H4 (cell line): ENCODE data around the gene TNFAIP8L1. TPM values are rescaled to one million over a fixed set of nuclear protein-coding genes. Genes with fewer than 3 reads are reported as not detected.

ENCODE experiments used
- DNase-seq: peaks from one replicate; pipeline ENCODE4 v3.0.0-alpha.2; 2015; ENCODE audit warnings: low spot score
- total RNA-seq: library from RNA; depleted of rRNA; stranded (reverse); fragments of >200 nt; shearing (Covaris generic); gene quantifications from 2 replicates; pipeline ENCODE4 v1.2.3, GENCODE V29; 2014

TNFAIP8L1 gene
- total RNA-seq, 1 experiment from 2014 or later, result 2.7 TPM

GRCh38 chr19:4647676-4648644 lies 8.6 kb downstream of the TNFAIP8L1 start:
- DNase-seq, result no peak

DNA sequence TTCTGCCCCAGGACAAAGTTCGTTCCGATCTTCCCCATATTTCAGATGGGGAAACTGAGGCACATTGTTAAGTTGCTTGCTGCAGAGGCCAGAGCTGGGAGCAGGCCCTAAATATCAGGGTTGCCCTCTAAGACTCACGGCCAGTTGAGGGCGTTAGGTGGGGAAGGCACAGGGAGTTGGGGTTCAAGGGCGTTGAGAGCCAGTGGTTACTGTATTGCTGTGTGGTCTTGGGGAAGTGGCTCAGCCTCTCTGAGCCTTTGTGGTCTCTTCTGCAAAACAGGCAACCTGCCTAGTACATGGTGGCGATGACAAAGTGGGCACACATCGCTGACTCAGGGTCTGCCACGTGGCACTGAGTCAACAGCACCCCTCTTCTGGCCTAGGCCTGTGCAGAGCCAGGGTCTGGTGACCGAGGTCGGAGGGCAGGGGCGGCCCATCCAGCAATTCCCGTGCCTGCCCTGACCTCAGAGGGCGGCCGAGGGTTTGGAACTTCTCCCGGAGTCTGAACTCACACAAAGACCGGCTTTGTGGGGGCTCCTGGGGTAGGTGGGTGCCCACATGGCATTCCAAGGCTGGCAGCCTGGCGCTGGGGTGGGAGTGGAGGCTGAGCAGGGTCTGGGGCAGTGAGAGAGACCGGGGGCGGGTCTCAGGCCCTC lies 10.2 kb downstream of the TNFAIP8L1 start:
- DNase-seq, result no peak

DNA sequence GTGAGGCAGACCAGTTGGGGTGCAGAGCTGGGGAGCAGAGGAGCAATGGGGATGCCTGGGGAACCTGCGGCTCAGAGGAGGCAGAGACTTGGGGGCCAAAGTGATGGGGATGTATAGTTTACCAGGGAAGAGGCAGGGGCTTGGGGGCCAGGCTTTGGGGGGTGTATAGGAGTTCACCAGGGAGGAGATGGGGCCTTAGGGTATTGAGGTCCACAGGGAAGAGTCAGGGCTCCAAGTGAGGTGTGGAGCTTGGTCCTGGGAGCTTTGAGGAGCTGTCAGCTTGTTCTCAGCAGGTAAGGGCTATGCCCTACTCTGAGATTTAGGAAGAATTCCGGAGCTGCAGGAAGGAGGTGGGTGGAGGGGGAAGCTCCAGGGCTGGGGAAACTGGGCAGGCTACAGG lies 10.8 kb downstream of the TNFAIP8L1 start:
- no peak for DNase-seq

DNA sequence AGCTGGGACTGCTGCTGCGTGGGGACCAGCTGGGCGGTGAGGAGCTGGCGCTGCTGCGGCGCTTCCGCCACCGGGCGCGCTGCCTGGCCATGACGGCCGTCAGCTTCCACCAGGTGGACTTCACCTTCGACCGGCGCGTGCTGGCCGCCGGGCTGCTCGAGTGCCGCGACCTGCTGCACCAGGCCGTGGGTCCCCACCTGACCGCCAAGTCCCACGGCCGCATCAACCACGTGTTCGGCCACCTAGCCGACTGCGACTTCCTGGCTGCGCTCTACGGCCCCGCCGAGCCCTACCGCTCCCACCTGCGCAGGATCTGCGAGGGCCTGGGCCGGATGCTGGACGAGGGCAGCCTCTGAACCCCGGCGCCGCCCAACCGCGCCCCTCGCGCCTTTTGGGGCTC lies 12.8 kb downstream of the TNFAIP8L1 start:
- no peak for DNase-seq

- no peak for DNase-seq
Measured at GRCh38 chr19:4653793-4654436, 14.6 kb downstream of the TNFAIP8L1 start.

- no peak for DNase-seq
Measured at GRCh38 chr19:4654437-4655361, 15.4 kb downstream of the TNFAIP8L1 start.

- DNase-seq, result no peak
Measured at GRCh38 chr19:4656102-4656501, 16.8 kb downstream of the TNFAIP8L1 start.

DNA sequence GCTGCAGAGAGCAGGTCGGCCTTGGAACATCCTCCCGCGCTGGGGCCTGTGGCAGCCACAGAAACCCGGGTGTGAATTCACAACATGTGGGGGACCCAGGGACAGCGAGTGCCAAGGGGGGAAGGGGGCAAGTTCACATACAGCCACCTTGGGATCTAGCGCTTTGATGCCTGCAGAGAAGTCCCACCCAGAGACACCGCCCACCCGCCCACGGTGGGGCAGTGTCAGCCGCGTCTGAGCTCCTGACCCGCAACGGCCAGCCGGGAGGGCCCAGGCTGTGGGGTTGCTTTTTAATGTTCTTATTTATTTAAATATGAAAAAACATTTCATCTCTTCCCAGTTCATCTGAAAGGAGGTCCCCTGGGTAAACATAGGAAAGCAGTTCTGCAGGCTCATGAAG lies 17.9 kb downstream of the TNFAIP8L1 start:
- DNase-seq, result no peak

DNA sequence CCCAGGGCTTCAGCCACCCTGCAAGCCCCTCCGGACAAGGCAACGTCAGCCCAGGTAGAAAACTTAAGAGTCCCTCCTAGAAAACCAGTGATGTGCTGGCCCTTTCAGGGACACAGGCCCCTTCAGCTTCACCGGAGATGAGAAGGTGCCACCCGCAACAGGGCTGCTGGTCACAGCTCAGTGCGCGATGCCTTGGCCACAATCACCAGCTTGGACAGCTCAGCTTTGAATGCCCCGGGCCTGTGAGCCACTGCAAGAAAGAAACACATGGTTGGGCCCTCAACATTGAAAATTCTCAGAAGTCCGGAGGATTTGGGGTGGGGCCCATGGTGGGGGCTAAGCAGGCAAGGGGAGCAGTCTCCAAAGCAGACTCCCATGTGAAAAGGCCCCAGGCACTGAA lies 18.5 kb downstream of the TNFAIP8L1 start:
- DNase-seq, result no peak

GRCh38 chr19:4660181-4660791 lies 21.0 kb downstream of the TNFAIP8L1 start:
- DNase-seq, result peak; percentile 33

DNA sequence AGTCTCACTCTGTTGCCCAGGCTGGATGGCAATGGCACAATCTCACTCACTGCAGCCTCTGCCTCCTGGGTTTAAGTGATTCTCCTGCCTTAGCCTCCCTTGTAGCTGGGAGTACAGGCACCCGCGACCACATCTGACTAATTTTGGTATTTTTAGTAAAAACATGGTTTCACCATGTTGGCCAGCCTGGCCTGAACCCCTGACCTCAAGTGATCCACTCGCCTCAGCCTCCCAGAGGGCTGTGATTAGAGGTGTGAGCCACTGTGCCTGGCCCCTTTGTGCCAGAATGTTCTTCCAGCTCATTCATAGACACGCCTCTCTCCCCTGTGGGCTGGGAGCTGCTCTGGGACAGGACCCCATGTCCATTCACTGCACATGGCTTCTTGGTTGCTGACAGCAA lies 21.7 kb downstream of the TNFAIP8L1 start:
- DNase-seq, result no peak

GRCh38 chr19:4662020-4662695 lies 22.8 kb downstream of the TNFAIP8L1 start:
- no peak for DNase-seq

DNA sequence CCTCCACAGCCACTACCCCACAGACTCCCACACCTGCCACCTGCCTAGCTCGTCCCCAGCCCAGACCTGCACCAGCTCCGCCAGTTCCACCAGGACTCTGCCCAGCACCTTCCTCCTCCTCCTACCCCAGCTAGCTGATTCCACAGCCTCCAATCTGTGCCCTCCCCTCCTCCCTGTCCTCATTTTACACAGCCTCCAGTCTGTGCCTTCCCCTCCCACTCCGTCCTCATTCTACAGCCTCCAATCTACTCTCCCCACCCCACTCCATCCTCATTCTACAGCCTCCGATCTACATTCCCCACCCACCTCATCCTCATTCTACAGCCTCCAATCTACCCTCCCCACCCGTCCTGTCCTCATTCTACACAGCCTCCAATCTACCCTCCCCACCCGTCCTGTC lies 23.5 kb downstream of the TNFAIP8L1 start:
- no peak for DNase-seq

GRCh38 chr19:4664642-4665041 lies 25.3 kb downstream of the TNFAIP8L1 start:
- DNase-seq, result no peak

GRCh38 chr19:4669723-4670480 lies 30.6 kb downstream of the TNFAIP8L1 start, which contains the start of gene MYDGF:
Gene MYDGF, minus strand, starts transcription at chr19:4670342. Its CDS starts 8 bp downstream, at chr19:4670334.
- DNase-seq, result peak; percentile 82

DNA sequence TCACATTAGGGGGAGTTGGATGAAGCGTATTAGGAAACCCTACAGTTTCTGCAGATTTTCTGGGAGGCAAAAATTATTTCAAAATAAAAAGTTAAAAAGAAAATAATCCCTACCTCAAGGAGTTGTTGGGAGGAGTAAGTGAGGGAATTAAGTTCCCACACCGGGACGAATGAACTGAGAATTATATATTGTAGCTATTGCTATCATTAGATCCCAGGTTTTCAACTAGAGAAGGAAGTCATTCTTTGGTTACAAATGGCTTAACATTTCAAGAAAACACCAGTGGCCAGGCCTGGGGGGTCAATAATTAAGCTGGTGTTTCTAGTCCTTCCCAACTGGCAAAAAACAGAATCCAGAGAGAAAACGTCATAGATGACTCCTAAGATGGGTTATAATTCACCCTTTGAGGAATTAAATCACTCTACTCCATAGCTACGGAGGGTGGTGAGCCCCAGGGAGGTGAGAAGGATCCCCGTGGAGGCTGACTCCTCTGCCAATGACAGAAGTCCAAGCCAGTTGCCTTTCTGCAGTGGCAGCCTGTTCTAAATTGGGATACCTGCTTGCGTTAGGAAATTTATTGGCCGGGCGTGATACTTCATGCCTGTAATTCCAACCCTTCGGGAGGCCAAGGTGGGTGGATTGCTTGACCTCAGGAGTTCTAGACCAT lies 32.0 kb downstream of the TNFAIP8L1 start:
- no peak for DNase-seq

- no peak for DNase-seq
Measured at GRCh38 chr19:4673216-4673615, 33.9 kb downstream of the TNFAIP8L1 start.

DNA sequence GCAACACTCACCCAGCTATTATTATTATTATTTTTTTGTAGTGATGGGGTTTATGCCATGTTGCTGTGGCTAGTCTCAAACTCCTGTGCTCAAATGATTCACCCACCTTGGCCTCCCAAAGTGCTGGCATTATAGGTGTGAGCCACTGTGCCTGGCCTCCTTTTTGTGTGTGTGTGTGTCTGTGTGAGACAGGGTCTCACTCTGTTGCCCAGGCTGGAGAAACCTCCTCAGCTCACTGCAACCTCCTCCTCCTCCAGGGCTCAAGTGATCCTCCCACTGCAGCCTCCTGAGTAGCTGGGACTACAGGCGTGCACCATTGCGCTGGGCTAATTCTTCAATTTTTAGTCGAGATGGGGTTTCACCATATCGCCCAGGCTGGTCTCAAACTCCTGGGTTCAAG lies 34.4 kb downstream of the TNFAIP8L1 start:
- no peak for DNase-seq

DNA sequence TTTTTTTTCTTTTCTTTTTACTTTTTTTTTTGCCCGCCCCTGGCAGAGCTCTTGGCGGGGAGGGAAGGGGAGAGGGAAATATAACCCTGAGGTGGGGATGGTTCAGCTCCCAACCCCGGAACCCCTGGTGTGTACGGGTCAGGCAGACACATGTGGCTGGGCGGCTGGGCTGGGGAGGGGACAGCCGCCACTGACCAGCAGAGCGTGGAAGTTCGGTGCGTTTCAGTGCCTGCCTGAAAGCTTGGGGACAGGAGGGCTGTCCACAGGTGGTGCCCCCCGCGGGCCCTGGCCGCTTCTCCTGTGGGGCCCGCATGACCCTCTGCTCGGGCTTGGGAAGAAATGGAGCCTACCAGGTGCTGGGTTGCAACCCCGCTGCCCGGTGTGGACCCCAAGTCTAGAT lies 36.0 kb downstream of the TNFAIP8L1 start:
- no peak for DNase-seq
